Mammary epithelial cell (primary cell): ENCODE data around the gene FERMT3.

Experiments used
- CTCF ChIP-seq, 2 donors: IDR thresholded peaks in 1 of 2; conservative IDR thresholded peaks in 1 of 2; 2 replicates each; pipeline ENCODE4 v1.5.1; 2011 to 2012; ENCODE audit warnings: inconsistent platforms in 2 of 2, low read length in 2 of 2, mild to moderate bottlenecking in 2 of 2, control low read depth in 1 of 2, low read depth in 1 of 2; ENCODE audit not compliant: insufficient read depth in 1 of 2; ENCODE audit errors: extremely low read depth in 1 of 2
- EZH2 ChIP-seq: IDR thresholded peaks from 2 replicates; pipeline ENCODE4 v1.6.1; 2012; ENCODE audit warnings: low read length, inconsistent platforms, borderline replicate concordance

GRCh38 chr11:64223001-64223651, 16.6 kb downstream of the FERMT3 start:
- no peak for TF ChIP-seq CTCF (conservative IDR thresholded peaks at IDR 0.05 in 1 of 2, IDR thresholded peaks at IDR 0.05 in 1 of 2; ENCODE audit: extremely low read depth in 1 of 2, insufficient read depth in 1 of 2, low read depth in 1 of 2, low read length in 2 of 2)
- TF ChIP-seq EZH2: no peak
